Fibroblast of lung (primary cell): ENCODE data around the gene MRPL52.

Experiments
- EZH2 ChIP-seq: IDR thresholded peaks from 2 replicates; pipeline ENCODE4 v1.5.1; 2012; ENCODE audit warnings: low read length, control low read depth, mild to moderate bottlenecking; ENCODE audit errors: missing control alignments
- TF ChIP-seq, protein P1 (sequence below), 2 donors: IDR thresholded peaks in 1 of 2; conservative IDR thresholded peaks in 1 of 2; 1 replicate in 1 of 2; 2 replicates in 1 of 2; pipeline ENCODE4 v1.5.1; 2011 to 2012; ENCODE audit warnings: low read length in 2 of 2, control low read depth in 1 of 2, inconsistent platforms in 1 of 2, low read depth in 1 of 2, mild to moderate bottlenecking in 1 of 2

DNA sequence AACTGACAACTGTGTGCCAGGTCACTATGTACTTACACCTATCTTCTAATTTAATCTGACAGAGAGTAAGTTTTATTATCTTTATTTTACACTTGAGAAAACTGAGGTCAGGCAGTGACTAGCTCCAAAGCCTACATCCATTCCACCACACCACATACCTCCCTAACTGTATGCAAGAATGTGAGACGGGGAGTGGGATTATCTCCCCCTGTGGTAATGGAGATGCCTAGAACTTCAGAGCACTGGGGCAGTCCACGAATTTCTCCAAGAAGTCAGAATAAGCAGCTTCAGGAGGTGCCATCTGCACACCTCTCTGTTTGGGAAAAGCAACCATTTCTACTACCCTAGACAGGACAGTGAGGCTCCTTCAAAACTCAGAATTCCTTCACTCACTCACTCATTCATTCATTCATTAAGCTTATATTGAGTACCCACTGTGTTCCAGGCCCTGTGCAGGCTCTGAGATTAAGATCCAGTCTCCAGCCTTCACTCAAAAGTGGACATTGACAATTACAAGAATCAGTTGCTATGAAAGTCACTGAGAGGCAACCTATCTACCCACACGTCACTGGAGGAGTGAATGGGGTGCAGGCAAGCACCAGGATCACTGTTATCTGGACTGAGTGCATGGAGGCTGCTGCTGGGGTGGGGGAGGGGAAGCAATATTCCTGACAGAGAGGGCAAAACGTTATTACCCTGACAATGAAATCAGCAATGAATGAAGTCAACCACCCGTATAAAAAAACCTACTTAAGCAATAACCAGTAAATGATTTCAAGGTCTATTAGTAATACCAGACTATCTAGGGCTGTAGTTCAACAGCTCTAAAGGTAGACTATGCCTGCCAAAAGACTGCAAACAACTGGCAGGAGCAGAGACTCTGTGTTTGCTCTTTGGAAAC lies 32.4 kb upstream of the MRPL52 start:
- TF ChIP-seq EZH2: no peak
- TF ChIP-seq, protein P1, sequence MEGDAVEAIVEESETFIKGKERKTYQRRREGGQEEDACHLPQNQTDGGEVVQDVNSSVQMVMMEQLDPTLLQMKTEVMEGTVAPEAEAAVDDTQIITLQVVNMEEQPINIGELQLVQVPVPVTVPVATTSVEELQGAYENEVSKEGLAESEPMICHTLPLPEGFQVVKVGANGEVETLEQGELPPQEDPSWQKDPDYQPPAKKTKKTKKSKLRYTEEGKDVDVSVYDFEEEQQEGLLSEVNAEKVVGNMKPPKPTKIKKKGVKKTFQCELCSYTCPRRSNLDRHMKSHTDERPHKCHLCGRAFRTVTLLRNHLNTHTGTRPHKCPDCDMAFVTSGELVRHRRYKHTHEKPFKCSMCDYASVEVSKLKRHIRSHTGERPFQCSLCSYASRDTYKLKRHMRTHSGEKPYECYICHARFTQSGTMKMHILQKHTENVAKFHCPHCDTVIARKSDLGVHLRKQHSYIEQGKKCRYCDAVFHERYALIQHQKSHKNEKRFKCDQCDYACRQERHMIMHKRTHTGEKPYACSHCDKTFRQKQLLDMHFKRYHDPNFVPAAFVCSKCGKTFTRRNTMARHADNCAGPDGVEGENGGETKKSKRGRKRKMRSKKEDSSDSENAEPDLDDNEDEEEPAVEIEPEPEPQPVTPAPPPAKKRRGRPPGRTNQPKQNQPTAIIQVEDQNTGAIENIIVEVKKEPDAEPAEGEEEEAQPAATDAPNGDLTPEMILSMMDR (conservative IDR thresholded peaks at IDR 0.05 in 1 of 2, IDR thresholded peaks at IDR 0.05 in 1 of 2; ENCODE audit: low read depth in 1 of 2, low read length in 2 of 2): no peak
